Endothelial cell of umbilical vein (primary cell): ENCODE data around the gene SERPIND1. TPM values are rescaled to one million over a fixed set of nuclear protein-coding genes. Genes with fewer than 3 reads are reported as not detected.
A peak's percentile ranks its signal among the peaks of the same experiment; 100 is the strongest.

ENCODE experiments used
- BruUV-seq: library from RNA; stranded (reverse); fragments of 400-500 nt; replicated peaks from 2 replicates; lab custom pipeline; 2021; lab: Mats Ljungman, UMichigan
- CTCF ChIA-PET: fragments of 300-600, 350-600 bp; sonication (Branson Sonifier 250); formaldehyde crosslinking; loops from one replicate; lab custom pipeline; 2021; ENCODE audit warnings: antibody characterized with exemption, inconsistent platforms; lab: Charles Lee
- POLR2A ChIA-PET: fragments of 300-600, 350-600 bp; sonication (Branson Sonifier 250); formaldehyde crosslinking; loops from one replicate; lab custom pipeline; 2021; ENCODE audit warnings: antibody characterized with exemption, inconsistent platforms; lab: Charles Lee
- DNase-seq: peaks from one replicate; pipeline ENCODE4 v3.0.0-alpha.2; 2011; ENCODE audit warnings: low read depth, low spot score
- FAIRE-seq: peaks from 2 replicates; lab custom pipeline; 2011; peaks lifted over from hg19 to GRCh38; lab: Jason Lieb, UNC
- H2AFZ ChIP-seq: 2 replicates; pipeline ENCODE4 v1.6.0; 2012; ENCODE audit warnings: low read depth, low read length, control low read depth, inconsistent platforms
- H3K27ac ChIP-seq: 2 replicates; pipeline ENCODE4 v1.5.1; 2011; ENCODE audit warnings: low read depth, mild to moderate bottlenecking, control low read depth, low read length, moderate library complexity; ENCODE audit not compliant: insufficient read depth
- H3K27me3 ChIP-seq, 2 experiments: 2 replicates each; pipeline versions ENCODE4 v1.6.0 to v1.6.1; 2011; ENCODE audit warnings: low read length in 2 of 2, mixed read lengths in 1 of 2; ENCODE audit not compliant: control insufficient read depth in 2 of 2, insufficient read depth in 2 of 2
- H3K36me3 ChIP-seq, 2 experiments: 2 replicates in 1 of 2; 3 replicates in 1 of 2; pipeline ENCODE4 v1.5.1; 2011; ENCODE audit warnings: low read length in 2 of 2, mild to moderate bottlenecking in 1 of 2, moderate library complexity in 1 of 2; ENCODE audit not compliant: control insufficient read depth in 2 of 2, insufficient read depth in 2 of 2; ENCODE audit errors: extremely low read depth in 1 of 2
- H3K4me1 ChIP-seq: 3 replicates; pipeline ENCODE4 v1.5.1; 2011; ENCODE audit warnings: mild to moderate bottlenecking, low read length; ENCODE audit not compliant: control insufficient read depth, insufficient read depth; ENCODE audit errors: extremely low read depth
- H3K4me2 ChIP-seq: 2 replicates; pipeline ENCODE4 v1.6.1; 2011; ENCODE audit warnings: low read length, control low read depth, mixed read lengths; ENCODE audit not compliant: insufficient read depth
- H3K4me3 ChIP-seq, 3 experiments: fragments of 200-600 bp in 1 of 3; sonication (generic), shearing (Covaris generic) in 1 of 3; replicated peaks in 1 of 3; 2 replicates each; pipeline ENCODE4 v1.5.1; 2011 to 2016; ENCODE audit warnings: control low read depth in 3 of 3, low read length in 3 of 3, mild to moderate bottlenecking in 2 of 3, inconsistent platforms in 1 of 3, low read depth in 1 of 3, moderate library complexity in 1 of 3; ENCODE audit not compliant: insufficient read depth in 1 of 3
- H3K79me2 ChIP-seq: 2 replicates; pipeline ENCODE4 v1.6.0; 2012; ENCODE audit warnings: low read length, inconsistent platforms; ENCODE audit not compliant: control insufficient read depth, insufficient read depth
- H3K9ac ChIP-seq: replicated peaks from 2 replicates; pipeline ENCODE3; 2011; ENCODE audit warnings: low read length, control low read depth; ENCODE audit not compliant: insufficient read depth; ENCODE audit errors: extremely low read depth
- H3K9me1 ChIP-seq: replicated peaks from 3 replicates; pipeline ENCODE4 v1.6.0; 2011; ENCODE audit warnings: mild to moderate bottlenecking, low read length; ENCODE audit not compliant: control insufficient read depth, insufficient read depth; ENCODE audit errors: extremely low read depth
- H3K9me3 ChIP-seq: replicated peaks from 2 replicates; pipeline ENCODE4 v1.5.1; 2012; ENCODE audit warnings: low read length, inconsistent platforms; ENCODE audit not compliant: control insufficient read depth, insufficient read depth
- H4K20me1 ChIP-seq: replicated peaks from 2 replicates; pipeline ENCODE3; 2011; ENCODE audit warnings: mild to moderate bottlenecking, low read length; ENCODE audit not compliant: control insufficient read depth, insufficient read depth; ENCODE audit errors: extremely low read depth
- EZH2 ChIP-seq: IDR thresholded peaks from 2 replicates; pipeline ENCODE4 v1.6.1; 2012; ENCODE audit warnings: borderline replicate concordance, low read depth, mild to moderate bottlenecking, moderate library complexity, low read length, inconsistent platforms; ENCODE audit not compliant: severe bottlenecking
- FOS ChIP-seq: IDR thresholded peaks from 2 replicates; pipeline ENCODE4 v1.6.1; 2011; ENCODE audit warnings: mild to moderate bottlenecking, low read length, moderate library complexity, borderline replicate concordance; ENCODE audit not compliant: insufficient read depth
- GATA2 ChIP-seq: IDR thresholded peaks from 2 replicates; pipeline ENCODE4 v1.7.0; 2011; ENCODE audit warnings: low read depth, mild to moderate bottlenecking, moderate library complexity, mixed read lengths, low read length; ENCODE audit not compliant: insufficient read length, insufficient read depth
- JUN ChIP-seq: IDR thresholded peaks from 2 replicates; pipeline ENCODE4 v1.6.1; 2011; ENCODE audit warnings: borderline replicate concordance, low read depth; ENCODE audit not compliant: insufficient read length, insufficient read depth
- POLR2AphosphoS5 ChIP-seq: IDR thresholded peaks from 2 replicates; pipeline ENCODE4 v1.6.1; 2012; ENCODE audit warnings: low read depth, mild to moderate bottlenecking, control low read depth, low read length, moderate library complexity; ENCODE audit not compliant: insufficient read depth
- dilution Hi-C: fragments of 300-500 bp; cut with MboI; formaldehyde crosslinking; loops from one replicate; pipeline ENCODE4 v1.15.0; 2019; ENCODE audit warnings: low sequenced_read_pairs; ENCODE audit not compliant: extremely low pct_ligation_motif_present
- intact Hi-C: fragments of 100-400 bp; cut with micrococcal nuclease; formaldehyde crosslinking; loops from one replicate; pipeline ENCODE4 v1.10.0; 2022
- polyA plus RNA-seq, 4 experiments: library from polyadenylated mRNA; depleted of rRNA in 3 of 4; stranded (reverse) in 3 of 4; unstranded in 1 of 4; fragments of >200 nt; gene quantifications; 2 replicates each; pipeline versions ENCODE4 v1.2.1 to v1.2.3, GENCODE V29; 2011 to 2012; ENCODE audit warnings: missing spikeins in 1 of 4
- total RNA-seq: library from RNA; stranded (reverse); gene quantifications from 2 replicates; pipeline ENCODE4 v1.2.3, GENCODE V29; 2021
- TF ChIP-seq, protein P1 (sequence below): IDR thresholded peaks from 2 replicates; pipeline ENCODE4 v1.6.1; 2011; ENCODE audit not compliant: insufficient read depth, insufficient read length
- TF ChIP-seq, protein P2 (sequence below), 2 donors: IDR thresholded peaks; 1 replicate in 1 of 2; 2 replicates in 1 of 2; pipeline ENCODE4 v1.5.1; 2011; ENCODE audit warnings: low read length in 2 of 2, mild to moderate bottlenecking in 2 of 2, moderate library complexity in 2 of 2, control low read depth in 1 of 2, inconsistent platforms in 1 of 2, low read depth in 1 of 2; ENCODE audit not compliant: insufficient read depth in 1 of 2; ENCODE audit errors: extremely low read depth in 1 of 2

Gene SERPIND1
- total and polyA plus RNA-seq, 2 donors (not counting 3 experiments of a cell fraction or from before 2014, with no cell fraction given), result 0.94 to 1.8 TPM

DNA sequence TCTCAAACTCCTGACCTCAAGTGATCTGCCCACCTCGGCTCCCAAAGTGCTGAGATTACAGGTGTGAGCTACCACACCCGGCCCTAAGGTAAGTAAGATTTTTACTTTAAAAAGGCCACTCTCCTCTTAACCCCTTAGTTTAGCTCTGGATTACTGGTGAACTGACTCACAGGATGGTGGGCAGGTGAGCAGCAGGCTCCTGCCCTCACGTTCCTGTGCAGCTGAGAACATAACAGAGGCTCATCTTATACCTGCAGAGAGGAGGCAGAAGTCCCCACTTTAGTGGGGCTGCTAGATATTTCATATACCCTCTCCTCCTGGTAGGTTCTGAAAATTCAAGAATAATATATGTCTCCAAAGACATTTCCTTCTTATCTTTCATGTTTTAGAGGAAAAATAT lies 17.1 kb upstream of the SERPIND1 start:
- no peak overlapping the region for H3K27ac ChIP-seq
- TF ChIP-seq FOS, result no peak
- no peak for TF ChIP-seq POLR2AphosphoS5
- TF ChIP-seq, protein P1, sequence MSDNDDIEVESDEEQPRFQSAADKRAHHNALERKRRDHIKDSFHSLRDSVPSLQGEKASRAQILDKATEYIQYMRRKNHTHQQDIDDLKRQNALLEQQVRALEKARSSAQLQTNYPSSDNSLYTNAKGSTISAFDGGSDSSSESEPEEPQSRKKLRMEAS, result no peak
- TF ChIP-seq, protein P2, sequence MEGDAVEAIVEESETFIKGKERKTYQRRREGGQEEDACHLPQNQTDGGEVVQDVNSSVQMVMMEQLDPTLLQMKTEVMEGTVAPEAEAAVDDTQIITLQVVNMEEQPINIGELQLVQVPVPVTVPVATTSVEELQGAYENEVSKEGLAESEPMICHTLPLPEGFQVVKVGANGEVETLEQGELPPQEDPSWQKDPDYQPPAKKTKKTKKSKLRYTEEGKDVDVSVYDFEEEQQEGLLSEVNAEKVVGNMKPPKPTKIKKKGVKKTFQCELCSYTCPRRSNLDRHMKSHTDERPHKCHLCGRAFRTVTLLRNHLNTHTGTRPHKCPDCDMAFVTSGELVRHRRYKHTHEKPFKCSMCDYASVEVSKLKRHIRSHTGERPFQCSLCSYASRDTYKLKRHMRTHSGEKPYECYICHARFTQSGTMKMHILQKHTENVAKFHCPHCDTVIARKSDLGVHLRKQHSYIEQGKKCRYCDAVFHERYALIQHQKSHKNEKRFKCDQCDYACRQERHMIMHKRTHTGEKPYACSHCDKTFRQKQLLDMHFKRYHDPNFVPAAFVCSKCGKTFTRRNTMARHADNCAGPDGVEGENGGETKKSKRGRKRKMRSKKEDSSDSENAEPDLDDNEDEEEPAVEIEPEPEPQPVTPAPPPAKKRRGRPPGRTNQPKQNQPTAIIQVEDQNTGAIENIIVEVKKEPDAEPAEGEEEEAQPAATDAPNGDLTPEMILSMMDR (IDR thresholded peaks at IDR 0.05; ENCODE audit: extremely low read depth in 1 of 2, insufficient read depth in 1 of 2, low read depth in 1 of 2, low read length in 2 of 2), result no peak
- no peak for FAIRE-seq
- POLR2A ChIA-PET, result no interaction called here
- no TSS peak for BruUV-seq
- intact Hi-C loops (no loop called here), dilution Hi-C loops (no loop called here)
- no peaks in the 10 kb centered on the region for H4K20me1 ChIP-seq
- no peak overlapping the region for H3K4me2 ChIP-seq
- H3K4me3 ChIP-seq, result no peak overlapping the region
- no peak overlapping the region for H2AFZ ChIP-seq
- H3K4me1 ChIP-seq, result no peaks in the 10 kb centered on the region
- H3K36me3 ChIP-seq, result peaks cover 0 to 3% of the 10 kb centered on the region in 2 experiments
- no peaks in the 10 kb centered on the region for H3K27me3 ChIP-seq
- no peak overlapping the region for H3K9ac ChIP-seq
- H3K9me1 ChIP-seq, result no peaks in the 10 kb centered on the region
- no peaks in the 10 kb centered on the region for H3K9me3 ChIP-seq
- DNase-seq, result no peak
- no peaks in the 10 kb centered on the region for H3K79me2 ChIP-seq
- CTCF ChIA-PET, result interaction anchor here (0.6 to 5.0 kb wide), 5 partner anchors 10 to 338 kb away, joined by 3 to 62 read pairs (median 5); no protein-coding TSS in a partner anchor

DNA sequence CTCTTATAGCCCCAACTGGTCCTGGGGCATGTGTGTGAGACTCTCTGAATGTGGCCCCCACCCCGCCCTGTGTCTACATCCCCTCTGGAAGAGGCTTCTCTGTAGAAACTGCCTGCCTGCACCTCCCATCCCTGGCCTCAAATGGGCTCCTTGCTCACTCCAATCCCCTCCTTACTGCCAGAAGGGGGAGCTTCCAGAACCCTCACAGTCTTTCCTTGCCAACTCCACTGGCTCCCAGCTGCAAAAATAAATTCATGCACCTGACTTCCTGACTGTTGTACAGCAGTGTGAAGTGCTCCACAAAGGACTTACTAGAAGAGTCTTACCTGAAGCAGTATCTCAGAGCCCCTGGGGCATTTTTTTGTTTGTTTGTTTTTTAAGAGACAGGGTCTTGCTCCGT lies 15.2 kb upstream of the SERPIND1 start:
- Histone ChIP-seq H3K9me3 (no peaks in the 10 kb centered on the region), H3K27ac (no peak overlapping the region), H3K4me3 (no peak overlapping the region), H4K20me1 (no peaks in the 10 kb centered on the region), H3K36me3 (peaks cover 2% of the 10 kb centered on the region in 2 experiments), H3K4me2 (no peak overlapping the region), H3K4me1 (no peaks in the 10 kb centered on the region), H3K9me1 (no peaks in the 10 kb centered on the region), H3K27me3 (no peaks in the 10 kb centered on the region), H3K9ac (no peak overlapping the region), H3K79me2 (no peaks in the 10 kb centered on the region), H2AFZ (no peak overlapping the region)
- peak; percentile 15 for DNase-seq
- CTCF ChIA-PET, result interaction anchor here (0.7 to 5.0 kb wide), 6 partner anchors 8 to 307 kb away, joined by 3 to 62 read pairs (median 6); no protein-coding TSS in a partner anchor
- POLR2A ChIA-PET, result no interaction called here
- intact Hi-C loops (no loop called here), dilution Hi-C loops (no loop called here)
- BruUV-seq, result no TSS peak
- TF ChIP-seq JUN (no peak), POLR2AphosphoS5 (no peak), EZH2 (no peak), FOS (no peak), GATA2 (no peak)
- TF ChIP-seq, protein P1, result no peak
- TF ChIP-seq, protein P2 (IDR thresholded peaks at IDR 0.05; ENCODE audit: extremely low read depth in 1 of 2, insufficient read depth in 1 of 2, low read depth in 1 of 2, low read length in 2 of 2), result peak in 1 of 2 donors; percentile 14
- no peak for FAIRE-seq
